Fibroblast of peridontal ligament (primary cell): ENCODE data around the gene MYO3B.
"Not testable (repeated sequence)": the region's sequence is repeated elsewhere in the genome, so short reads cannot be mapped to it uniquely, and the experiment has no call there.

Source experiments
- DNase-seq: peaks from one replicate; pipeline ENCODE4 v3.0.0-alpha.2; 2010; ENCODE audit errors: extremely low read depth

The MYO3B gene

GRCh38 chr2:170472498-170472897, 294.6 kb downstream of the MYO3B start:
- DNase-seq, result not testable (repeated sequence)

- no peak for DNase-seq
These were observed 297.9 kb downstream of the MYO3B start for GRCh38 chr2:170475878-170476277.

DNA sequence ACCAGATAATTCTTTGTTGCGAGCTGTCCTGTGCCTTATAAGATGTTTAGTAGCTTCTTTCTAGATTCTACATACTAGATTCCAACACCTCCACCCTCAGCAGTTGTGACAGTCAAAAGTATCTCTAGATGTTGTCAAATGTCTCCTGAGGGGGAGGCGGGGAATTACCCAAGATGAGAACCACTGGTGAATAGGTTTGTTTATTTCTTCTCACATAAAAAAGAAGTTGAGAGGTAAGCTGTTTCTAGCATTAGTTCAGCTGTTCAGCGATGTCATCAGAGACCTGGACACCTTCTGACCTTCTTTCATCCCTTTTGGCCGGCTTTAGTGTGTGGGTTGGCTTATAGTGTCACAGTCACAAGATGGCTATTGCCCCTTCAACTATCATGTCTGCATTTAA, 299.7 kb downstream of the MYO3B start:
- DNase-seq, result no peak

GRCh38 chr2:170481201-170481600, 303.3 kb downstream of the MYO3B start:
- no peak for DNase-seq

DNA sequence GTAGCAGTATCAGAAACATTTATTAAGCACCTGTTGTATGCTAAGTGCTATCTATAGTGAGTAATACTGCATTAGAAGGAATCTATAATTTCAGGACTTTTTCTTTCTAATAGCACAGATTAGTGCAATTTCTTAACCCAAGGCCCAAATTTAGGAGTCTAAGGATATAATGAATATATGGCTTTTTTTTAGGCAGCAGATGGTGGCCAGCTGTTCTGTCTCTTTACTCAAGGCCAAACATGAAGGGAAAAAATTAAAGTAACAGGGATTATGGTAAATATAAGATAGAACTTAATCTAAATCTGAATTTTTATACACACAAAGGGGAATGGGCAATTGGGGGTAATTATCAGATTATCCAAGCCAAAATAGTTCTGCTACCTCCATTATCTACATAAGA, 306.6 kb downstream of the MYO3B start:
- DNase-seq, result no peak

DNA sequence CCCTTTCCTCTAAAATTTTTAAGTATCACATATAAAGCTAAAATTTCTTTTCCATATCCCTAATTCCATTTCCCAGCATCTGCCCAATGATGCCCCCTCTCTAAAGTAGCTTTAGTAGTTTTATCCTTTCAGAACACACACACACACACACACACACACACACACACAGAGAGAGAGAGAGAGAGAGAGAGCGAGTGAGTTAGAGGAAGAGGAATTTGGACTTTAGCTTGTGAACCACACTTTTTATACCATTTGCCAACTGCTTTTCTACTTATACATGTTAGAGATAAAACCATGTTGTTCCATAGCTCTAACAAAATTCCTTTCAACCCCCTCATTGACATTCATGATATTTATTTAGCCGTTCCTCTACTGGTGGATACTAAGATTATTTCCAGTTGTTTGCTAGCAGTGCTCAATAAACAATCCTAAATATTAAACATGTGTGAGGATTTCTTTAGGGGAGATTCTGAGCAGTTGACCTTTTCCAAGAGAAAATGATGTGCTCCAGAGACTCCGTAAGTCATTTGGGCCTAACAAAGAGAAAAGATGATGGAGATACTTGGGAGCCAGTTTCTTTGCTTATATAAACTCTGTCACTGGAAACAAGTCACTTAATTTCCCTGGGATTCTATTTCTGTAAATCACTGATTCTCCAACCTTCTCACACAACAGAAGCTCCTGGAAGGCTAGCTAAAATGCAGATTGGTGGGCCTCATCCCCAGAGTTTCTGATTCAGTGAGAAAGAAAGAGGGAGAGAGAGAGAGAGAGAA, 307.5 kb downstream of the MYO3B start:
- DNase-seq, result no peak

- DNase-seq, result no peak
These were observed 308.8 kb downstream of the MYO3B start for GRCh38 chr2:170486730-170487129.

DNA sequence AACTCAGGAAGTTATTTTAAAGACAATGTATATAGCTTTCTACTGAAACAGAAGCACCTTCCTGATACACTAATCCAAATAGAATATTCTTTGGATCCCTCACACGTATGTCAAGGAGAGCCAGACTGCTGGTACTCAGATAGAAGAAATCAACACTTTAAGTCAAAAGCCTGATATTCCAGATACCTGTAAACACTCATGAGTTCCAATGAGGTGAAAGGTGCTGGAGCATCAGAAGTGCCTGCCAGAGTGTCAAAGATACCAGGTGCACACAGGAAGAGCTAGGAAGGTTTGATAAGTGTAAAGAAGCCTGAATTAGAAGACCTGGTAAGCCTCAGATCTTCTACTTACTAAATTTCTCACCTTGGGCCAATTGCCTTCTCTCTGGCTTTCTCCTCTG, 310.9 kb downstream of the MYO3B start:
- DNase-seq, result no peak

DNA sequence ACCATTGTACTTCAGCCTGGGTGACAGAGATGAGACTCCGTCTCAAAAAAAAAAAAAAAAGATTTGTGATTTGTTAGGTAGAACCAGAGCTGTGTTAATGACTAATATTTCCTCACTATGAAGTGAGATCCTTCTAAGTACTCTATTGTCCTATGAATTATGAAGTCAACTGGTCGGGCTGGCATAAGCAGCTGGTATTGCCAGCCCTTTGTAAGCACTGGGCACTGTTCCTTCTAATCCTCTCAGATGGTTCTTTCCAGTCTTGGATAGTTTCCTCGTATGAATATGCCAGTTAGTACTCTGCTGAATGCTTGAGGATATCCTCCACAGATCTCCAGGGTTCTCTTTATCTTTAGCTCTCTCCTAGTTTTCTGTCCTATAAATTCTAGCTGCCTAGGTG, 314.1 kb downstream of the MYO3B start:
- DNase-seq, result no peak

GRCh38 chr2:170493426-170494097, 315.6 kb downstream of the MYO3B start:
- DNase-seq, result no peak

- DNase-seq, result no peak
These were observed 317.9 kb downstream of the MYO3B start for GRCh38 chr2:170495896-170496295.

DNA sequence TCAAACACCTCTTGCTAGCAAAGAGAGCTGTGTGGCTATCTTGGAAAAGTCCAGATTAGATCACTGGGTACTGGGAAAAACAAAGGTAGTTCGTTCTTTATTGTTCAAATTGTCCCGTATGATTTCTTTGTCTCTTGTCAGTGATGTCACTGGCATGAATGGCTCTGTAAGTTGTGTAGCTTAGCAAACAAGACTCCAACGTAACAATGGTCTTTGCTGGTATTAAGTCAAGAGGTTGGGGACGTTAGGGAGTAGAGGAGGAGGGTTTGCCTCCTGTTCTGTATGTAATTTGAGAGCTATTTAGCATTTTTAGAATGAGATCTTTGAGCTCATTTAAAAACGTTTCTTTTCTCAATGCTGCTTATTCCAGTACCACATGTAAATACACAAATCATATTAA, 320.7 kb downstream of the MYO3B start:
- DNase-seq, result no peak

GRCh38 chr2:170500104-170500503, 322.2 kb downstream of the MYO3B start:
- DNase-seq, result no peak

DNA sequence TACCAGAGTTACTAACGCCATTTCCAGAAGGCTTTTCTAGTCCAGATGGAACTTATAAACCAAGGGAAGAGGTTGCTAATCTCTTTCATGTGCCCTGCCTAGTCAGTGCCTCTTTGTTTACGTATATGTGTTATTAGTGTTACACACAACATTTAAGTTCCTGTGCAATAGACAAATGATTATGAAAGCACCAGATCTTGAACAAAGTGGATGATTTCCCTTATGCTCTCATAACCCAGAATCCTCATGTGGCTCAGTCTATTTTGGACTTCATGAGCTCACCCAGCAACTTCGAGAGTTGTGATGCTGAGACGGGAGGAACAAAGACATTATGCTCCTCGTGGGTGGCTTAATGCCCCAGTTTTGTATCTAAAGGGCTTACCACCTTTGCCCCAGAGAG, 322.8 kb downstream of the MYO3B start:
- peak; percentile 47 for DNase-seq

DNA sequence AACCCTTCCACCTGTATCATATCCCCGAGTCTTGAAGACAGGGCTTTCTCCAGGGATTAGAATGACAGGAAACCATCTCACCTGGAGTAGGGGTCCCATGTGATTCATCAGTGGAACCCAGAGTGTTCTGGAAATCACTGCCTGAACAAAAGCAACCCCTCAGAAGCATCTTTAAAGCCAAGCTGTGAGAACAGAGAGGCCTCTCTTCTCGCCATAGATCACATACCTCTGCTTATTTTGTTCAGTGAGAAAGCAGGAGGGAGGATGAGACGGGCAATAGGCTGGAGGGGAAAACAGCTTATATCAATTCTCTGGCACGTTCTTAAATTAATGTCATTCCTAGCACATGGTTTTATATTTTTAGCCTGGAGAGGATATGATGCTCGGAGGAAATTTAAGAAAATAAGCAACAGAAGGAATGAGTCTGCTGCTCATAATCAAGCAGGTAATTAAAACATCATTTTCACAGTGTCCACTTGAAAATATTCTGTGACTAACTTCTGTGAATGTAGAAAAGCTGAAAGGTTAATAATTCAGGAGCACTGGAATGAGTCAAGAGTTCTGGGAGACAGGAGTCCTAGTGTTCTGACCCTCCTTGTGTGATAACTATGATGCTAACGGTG, 323.6 kb downstream of the MYO3B start:
- no peak for DNase-seq

DNA sequence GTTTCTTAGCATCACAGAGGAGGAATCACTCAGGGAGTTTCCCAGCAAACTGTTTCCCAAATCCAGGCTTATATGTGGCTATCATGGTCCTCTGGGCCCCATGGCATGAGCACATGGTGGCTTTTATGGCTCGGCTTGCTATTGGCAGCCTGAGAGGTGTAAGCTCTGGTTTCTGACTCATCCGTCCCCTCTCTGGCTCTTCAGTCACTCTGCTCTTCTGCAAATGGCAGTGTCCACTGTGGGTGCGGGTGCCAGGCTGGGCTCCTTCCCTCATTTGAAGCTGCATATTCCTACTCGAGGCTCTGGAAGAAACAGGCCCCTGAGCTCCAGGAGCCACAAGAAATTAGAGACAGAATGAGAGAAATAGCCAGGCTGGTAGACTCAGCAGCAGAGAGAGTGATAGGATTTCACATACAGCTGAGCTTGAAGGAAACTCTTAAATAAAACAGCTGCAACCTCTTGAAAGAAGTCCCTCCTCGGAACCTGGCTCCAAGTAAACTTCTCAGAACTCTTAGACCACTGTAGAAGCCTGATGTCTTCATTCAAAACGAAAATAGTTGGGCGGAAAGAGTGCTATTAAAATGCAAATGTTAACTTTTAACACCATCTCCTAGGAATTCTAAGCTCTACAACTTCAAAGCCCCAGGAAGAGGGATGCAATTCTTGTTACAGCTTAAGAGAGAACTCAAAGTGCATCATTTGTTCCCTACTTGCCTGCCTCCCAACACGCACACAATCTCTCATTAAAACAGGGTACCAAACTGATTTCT, 324.6 kb downstream of the MYO3B start:
- no peak for DNase-seq

DNA sequence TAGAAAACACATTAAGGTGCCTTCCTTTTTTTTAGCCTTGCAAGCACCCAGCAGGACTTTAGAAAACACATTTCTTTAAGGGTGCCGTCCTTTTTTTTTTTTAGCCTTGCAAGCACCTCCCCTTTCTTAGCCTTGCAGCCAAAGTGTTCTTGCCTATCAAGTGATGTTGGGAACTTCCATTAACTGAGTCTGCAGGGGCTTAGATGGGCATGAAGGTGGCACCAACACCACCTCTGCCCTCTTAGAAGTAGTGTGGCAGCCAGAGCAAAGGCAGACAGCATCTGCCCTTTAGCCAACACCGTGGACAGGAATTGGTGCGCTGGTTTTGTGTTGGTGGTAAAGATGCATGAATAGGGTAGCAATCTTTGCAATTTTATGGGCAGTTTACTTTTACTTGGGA, 325.6 kb downstream of the MYO3B start:
- DNase-seq, result no peak

DNA sequence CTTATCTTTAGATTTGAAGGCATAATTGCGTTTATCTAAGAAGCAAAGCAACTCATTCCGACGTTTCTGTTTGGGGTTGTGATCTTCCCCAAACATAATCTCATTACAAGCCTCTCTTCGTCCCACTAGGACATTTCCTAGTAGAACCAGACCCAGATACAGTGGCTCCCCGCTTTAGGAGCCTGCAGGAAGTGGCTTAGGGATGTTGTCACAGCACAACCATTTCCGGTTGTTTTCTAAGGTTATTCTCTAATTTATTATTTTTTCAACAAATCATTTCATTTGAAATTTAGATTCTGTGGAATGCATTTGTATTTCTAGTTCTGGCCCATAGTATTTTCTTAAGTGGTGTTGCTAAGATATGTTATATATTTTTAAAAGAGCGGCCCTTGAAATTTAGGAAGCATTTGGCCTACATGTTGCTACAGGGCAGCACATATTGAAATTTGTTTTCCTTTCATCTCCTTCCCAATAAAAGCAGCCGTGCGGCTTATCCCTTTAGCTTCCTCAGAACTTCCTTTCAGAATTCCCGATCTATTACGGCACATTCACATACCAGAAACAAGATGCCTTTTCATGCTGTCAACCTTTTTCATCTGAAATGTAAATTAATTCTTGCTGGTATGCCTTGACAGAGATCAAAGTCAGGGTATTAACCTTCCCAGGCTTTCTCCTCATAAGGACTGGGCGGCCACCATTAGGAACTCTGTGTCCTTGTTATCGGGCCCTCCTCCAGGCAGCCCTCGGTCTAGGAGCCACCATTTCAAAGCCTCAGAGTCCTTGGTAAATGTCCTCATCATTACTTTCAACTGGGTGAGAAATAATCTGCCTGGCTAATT, 326.2 kb downstream of the MYO3B start:
- DNase-seq, result no peak

DNA sequence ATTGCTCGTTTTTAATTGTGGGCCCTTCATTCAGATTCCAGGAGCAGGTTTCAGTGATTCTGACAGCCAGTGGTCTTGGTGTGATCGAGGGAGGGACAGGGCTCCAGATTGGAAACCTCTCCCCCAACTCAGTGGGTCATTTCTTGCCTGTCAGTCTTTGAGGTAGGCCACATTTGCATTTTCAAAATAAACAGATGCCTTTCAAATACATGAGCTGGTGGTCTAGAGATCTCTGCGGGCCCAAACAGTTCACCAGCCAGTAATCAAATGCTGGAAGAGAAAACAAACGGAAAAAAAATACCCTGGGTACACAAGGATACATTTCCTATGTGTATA, 326.8 kb downstream of the MYO3B start:
- DNase-seq, result no peak

GRCh38 chr2:170505631-170506275, 327.8 kb downstream of the MYO3B start:
- DNase-seq, result peak; percentile 37
